NCI-H2029 treated with DMSO at 0.1 percent for 48 hours (cell line): ENCODE data around the gene ZSCAN9.

Experiments
- DNase-seq: peaks from one replicate; lab custom pipeline; 2025; lab: John Stamatoyannopoulos, UW

ZSCAN9 gene

DNA sequence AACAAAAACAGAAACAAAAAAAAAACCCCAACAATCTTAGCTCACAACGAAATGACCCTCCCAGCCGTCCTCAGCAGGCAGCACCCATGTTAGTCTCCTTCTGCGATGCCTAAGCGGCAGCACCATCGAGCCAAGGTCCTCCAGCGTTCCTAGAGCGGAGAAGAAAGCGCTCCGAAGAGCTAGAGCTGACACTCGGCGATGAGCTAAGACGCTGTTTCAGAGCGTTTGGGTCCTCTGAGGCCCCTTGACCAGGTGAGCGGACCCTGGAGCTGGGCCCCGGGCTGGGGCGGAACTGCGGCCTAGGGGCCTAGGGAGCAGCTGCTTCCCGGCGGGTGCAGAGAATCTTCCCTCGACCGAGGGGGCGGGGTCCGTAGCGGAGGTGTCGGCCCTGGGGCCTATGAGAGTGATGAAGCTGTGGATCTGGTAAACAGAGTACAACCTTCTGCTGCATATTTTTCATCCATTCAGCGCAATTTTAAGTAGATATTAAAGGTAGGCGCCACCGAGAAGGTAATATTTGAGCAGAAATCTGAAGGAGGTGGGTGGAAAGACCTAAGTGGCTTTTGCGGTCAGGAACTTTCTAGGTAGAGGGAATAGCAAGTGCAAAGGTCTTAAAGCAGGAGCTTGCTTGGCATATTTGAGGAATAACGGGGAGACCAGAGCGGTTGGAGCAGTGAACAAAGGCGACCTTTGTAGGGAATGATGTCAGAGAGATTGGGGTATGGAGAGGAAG, 42.1 kb downstream of the ZSCAN9 start, which contains the start of gene ZSCAN26:
Gene ZSCAN26 (plus strand): TSS at position 182 of the 733 bp plus-strand sequence. CDS start 4,777 bp downstream, outside the sequence.
- DNase-seq = peak; percentile 69

DNA sequence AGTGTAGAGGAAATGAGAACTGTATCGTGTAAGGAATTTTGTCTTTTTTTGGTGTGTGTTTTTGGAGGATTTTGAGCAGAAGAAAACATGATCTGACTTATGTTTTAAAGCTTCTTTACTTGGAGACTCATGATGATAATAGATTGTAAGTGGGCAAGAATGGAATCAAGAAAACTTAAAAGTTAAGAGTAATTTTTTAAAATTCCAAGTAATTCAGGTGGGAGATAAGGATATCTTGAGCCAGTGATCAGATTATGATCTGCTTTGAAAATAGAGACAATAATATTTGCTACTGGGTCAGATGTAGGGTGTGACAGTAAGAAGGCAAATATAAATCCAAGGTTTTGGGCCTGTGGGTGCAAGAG, 42.6 kb downstream of the ZSCAN9 start:
- no peak for DNase-seq

DNA sequence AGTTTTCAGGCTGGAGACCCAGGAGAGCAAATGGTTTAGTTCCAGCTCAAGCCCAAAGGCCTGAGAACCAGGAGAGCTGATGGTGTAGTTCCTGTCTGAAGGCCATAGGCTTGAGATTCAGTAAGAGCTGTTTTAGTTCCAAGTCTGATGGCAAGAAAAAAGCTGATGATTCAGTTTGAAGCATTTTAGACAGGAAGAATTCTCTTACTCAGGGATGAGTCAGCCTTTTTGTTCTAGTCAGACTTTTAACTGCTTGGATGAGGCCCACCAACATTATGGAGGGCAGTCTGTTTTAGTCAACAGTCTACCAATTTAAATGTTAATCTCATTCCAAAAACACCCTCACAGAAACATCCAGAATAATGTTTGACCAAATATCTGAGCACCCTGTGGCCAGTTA, 44.4 kb downstream of the ZSCAN9 start:
- no peak for DNase-seq

DNA sequence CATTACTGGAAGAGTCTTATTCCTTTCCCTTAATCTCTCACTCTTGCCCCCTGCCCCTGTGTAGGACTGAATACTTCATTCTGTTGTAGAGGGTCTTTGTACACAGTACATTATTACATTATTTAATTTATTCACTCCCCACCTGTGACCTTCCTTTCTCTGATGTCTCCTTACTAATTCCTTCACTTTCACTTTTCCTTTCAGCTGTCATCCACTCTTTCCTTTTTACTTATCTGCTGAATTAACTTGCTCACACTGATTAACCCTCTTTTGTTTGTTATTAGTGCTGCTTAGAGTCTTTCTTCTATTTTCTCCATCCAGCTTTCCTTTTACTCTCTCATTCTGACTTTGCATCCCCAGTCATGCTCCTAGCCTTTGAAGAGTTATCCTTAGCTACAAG, 49.8 kb downstream of the ZSCAN9 start:
- no peak for DNase-seq

DNA sequence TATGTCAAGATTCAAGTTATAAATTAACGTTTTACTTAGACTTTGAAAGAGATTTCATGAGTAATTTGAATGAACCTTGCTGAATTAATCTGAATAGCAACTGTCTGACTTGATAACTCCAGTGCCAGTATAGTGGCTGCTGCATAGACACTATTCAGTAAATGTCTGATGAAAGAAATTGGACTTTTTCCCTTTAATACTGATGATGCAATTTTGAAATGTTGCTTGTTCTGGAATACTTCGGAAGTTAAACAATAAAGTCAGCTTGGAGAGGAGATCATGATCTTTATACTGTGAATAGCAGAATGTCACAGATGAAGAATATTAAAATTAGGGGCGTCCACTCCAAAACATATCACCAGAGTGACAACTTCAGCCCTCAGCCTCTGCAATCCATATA, 52.7 kb downstream of the ZSCAN9 start:
- DNase-seq = no peak

DNA sequence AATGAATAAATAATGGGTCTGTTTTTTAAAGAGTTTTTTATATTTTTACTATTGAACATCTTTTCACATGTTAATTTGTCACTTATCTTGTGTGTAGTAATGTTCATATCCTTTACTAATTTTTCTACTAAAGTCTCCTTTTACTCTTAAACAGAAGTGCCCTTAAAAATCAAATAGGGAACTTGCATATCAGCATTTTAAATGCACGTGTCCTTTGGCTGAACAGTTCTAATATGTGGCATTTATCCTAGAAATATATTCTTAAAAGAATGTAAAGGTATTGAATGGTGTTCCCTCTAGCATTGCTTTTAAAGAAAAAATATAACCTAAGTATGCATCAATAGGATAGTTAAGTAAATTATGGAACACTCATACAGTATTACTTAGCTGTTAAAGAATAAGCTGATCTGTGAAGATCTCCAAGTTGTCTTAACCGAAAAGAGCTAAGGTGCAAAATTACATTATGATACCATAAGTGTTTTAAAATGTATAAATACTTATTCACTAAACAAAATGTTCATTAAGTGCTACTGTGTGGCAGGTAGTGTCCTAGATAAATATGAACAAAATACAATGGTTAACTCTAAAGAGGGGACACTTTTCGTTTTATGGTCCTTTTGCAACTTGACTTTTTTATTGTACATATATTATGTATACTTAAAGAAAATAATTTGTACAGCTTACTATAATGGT, 55.7 kb downstream of the ZSCAN9 start:
- DNase-seq = no peak

DNA sequence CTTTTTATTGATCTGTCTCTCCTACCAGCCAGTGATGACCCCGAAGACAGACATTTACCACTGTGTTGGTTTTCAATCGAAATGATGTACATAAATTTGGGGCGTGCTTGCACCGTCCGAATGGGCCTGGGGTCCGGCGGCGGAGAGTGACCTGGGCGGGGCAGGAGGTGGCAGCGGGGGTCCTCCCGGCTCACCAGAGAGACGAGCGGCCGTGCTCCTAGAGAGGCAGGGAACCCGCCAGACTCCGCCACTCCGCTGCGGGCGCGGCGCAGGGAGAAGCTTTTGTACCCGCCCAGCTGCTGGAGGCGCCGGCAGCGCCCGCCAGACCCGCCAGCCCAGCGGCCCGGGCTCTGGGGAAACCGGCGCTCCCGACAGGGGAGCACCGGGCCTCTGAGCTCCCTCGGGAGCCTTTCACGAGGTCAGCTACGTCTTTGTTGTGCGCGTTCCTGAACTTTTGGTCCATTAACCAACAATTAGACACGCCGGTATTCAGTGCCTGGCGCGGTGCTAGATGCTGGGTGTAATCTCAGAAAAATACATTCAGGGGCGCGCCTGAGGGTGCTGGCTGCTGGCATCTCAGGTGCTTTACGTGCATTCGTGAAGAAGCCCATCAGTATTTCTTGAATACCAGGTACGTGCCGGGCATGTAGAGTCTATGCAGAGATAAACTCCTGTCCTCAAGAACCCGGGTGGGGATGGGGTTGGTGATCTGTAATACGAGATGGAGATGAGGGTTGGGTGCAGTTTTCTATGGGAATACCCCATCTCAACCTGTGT, 56.4 kb downstream of the ZSCAN9 start, which contains the start of gene PGBD1:
Gene PGBD1 (plus strand): TSS at position 285 of the 777 bp plus-strand sequence. CDS start 2,242 bp downstream, outside the sequence.
- peak; percentile 42 for DNase-seq

DNA sequence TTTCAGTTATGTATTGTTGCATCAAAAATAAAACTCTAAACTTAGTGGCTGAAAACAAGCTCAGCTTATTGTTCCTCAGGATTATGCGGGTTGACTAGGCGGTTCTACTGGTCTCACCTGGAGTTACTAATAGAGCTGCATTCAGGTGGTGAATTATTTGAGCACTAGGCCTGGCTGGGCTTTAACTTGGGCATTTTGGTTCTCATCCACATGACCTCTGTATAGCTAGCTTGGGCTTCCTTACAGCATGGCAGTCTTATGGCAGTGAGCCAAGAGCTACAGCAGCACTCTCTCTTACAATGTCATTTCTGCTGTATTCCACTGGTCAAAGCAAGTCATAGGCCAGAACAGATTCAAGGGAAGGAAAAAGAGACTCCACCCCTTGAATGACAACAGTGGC, 57.9 kb downstream of the ZSCAN9 start:
- DNase-seq = no peak
